ENCODE data around the gene STEAP1B.

DNA sequence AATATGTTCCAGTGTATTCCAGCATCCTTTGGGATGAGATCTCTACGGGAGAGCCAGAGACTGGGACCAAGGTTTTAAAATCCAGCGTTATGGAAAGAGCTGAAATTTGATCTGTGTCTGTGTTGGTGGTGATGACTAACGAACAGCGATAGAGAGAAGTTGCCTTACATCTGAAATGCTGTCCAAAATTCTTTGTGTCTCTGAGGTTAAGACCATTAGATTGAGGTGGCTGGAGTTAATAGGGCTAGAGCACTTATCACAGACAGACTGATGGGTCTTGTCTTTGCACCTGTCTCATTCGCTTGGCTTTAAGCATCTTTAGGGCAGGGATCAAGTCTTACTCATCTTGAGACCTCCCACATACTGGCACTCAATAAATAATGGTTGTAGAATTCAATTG, 102.0 kb downstream of the STEAP1B start:
- TF ChIP-seq SUZ12 (IDR thresholded peaks at IDR 0.05; ENCODE audit: extremely low read depth, insufficient read depth, insufficient read length) (no peak), YY1 (IDR thresholded peaks at IDR 0.05; ENCODE audit: insufficient read depth, insufficient read length) (no peak)
